BLaER1 treated with 17β-estradiol and CSF1 and Interleukin-3, amounts not matched to agents 10 nM and 100 nM (cell line): Measurements from ENCODE around the gene UHRF1.

ENCODE experiments used
- H3K27ac ChIP-seq, 11 experiments: shearing (Covaris generic); formaldehyde crosslinking; 2 replicates each; pipeline ENCODE4 v1.8.1; 2022
- H3K27me3 ChIP-seq, 11 experiments: shearing (Covaris generic); formaldehyde crosslinking; 2 replicates each; pipeline ENCODE4 v1.8.1; 2022
- H3K36me3 ChIP-seq, 11 experiments: shearing (Covaris generic); formaldehyde crosslinking; 2 replicates each; pipeline ENCODE4 v1.8.1; 2022
- H3K4me1 ChIP-seq, 10 experiments: shearing (Covaris generic); formaldehyde crosslinking; 2 replicates each; pipeline ENCODE4 v1.8.1; 2022
- H3K4me2 ChIP-seq, 11 experiments: shearing (Covaris generic); formaldehyde crosslinking; 2 replicates each; pipeline ENCODE4 v1.8.1; 2022
- H3K4me3 ChIP-seq, 10 experiments: shearing (Covaris generic); formaldehyde crosslinking; 2 replicates each; pipeline ENCODE4 v1.8.1; 2022
- H3K9ac ChIP-seq, 11 experiments: shearing (Covaris generic); formaldehyde crosslinking; 2 replicates each; pipeline ENCODE4 v1.8.1; 2022
- H3K9me3 ChIP-seq, 11 experiments: shearing (Covaris generic); formaldehyde crosslinking; replicated peaks in 1 of 11; 2 replicates each; pipeline ENCODE4 v1.8.1; 2022
- H4K20me1 ChIP-seq, 11 experiments: shearing (Covaris generic); formaldehyde crosslinking; 2 replicates each; pipeline ENCODE4 v1.8.1; 2022
- Cebpa-rat ChIP-seq, 11 experiments: shearing (Covaris generic); IDR thresholded peaks; 2 replicates each; pipeline ENCODE4 v1.8.1; 2022

The UHRF1 gene

GRCh38 chr19:4909156-4909896 is at the start of gene UHRF1:
UHRF1 (plus strand) TSS chr19:4909501; CDS start chr19:4910886, 1,385 bp downstream.
- Histone ChIP-seq H3K9me3 (no peaks in the 10 kb centered on the region), H3K27ac (peak within 1 kb of the TSS in 10 of 11 experiments; percentile 58 to 97 (median 94); a peak in 19 of 22 replicates), H3K27me3 (no peaks in the 10 kb centered on the region), H3K4me2 (peak within 1 kb of the TSS; percentile 87 to 100 (median 98)), H3K9ac (peak within 1 kb of the TSS; percentile 76 to 99 (median 96)), H3K4me3 (peak within 1 kb of the TSS; percentile 67 to 95 (median 88)), H3K4me1 (peaks cover 47 to 69% (median 64%) of the 10 kb centered on the region in 10 experiments), H3K36me3 (peaks cover 0 to 43% (median 34%) of the 10 kb centered on the region in 11 experiments; a peak in 17 of 22 replicates), H4K20me1 (peaks cover 27 to 64% (median 37%) of the 10 kb centered on the region in 11 experiments)
- no peak for TF ChIP-seq Cebpa-rat (IDR thresholded peaks at IDR 0.05)

GRCh38 chr19:4859697-4860096 is 49.6 kb upstream of the UHRF1 start:
- H3K36me3 ChIP-seq, result peaks cover 76 to 91% (median 81%) of the 10 kb centered on the region in 11 experiments
- H3K9me3 ChIP-seq, result no peaks in the 10 kb centered on the region
- peaks cover 0 to 88% (median 11%) of the 10 kb centered on the region in 11 experiments; a peak in 14 of 22 replicates for H4K20me1 ChIP-seq
- TF ChIP-seq Cebpa-rat (IDR thresholded peaks at IDR 0.05), result no peak
- peak overlapping the region in 8 of 11 experiments; percentile 6 to 68 (median 60); a peak in 15 of 22 replicates for H3K4me2 ChIP-seq
- no peak overlapping the region for H3K4me3 ChIP-seq
- H3K4me1 ChIP-seq, result peaks cover 15 to 48% (median 47%) of the 10 kb centered on the region in 10 experiments
- H3K27ac ChIP-seq, result peak overlapping the region in 8 of 11 experiments; percentile 25 to 64 (median 44); a peak in 14 of 22 replicates
- no peaks in the 10 kb centered on the region for H3K27me3 ChIP-seq
- H3K9ac ChIP-seq, result peak overlapping the region in 7 of 11 experiments; percentile 18 to 44 (median 36); a peak in 7 of 22 replicates

- Histone ChIP-seq H3K36me3 (peaks cover 63 to 80% (median 67%) of the 10 kb centered on the region in 11 experiments), H3K9ac (peak overlapping the region in 1 of 11 experiments; percentile 24; a peak in 1 of 22 replicates), H3K9me3 (no peaks in the 10 kb centered on the region), H4K20me1 (peaks cover under 1 to 90% (median 14%) of the 10 kb centered on the region in 11 experiments; a peak in 16 of 22 replicates), H3K27me3 (no peaks in the 10 kb centered on the region), H3K27ac (peak overlapping the region in 4 of 11 experiments; percentile 12 to 64 (median 36); a peak in 6 of 22 replicates), H3K4me2 (peak overlapping the region in 9 of 11 experiments; percentile 19 to 68 (median 60); a peak in 10 of 22 replicates), H3K4me3 (no peak overlapping the region), H3K4me1 (peaks cover 29 to 62% (median 62%) of the 10 kb centered on the region in 10 experiments)
- TF ChIP-seq Cebpa-rat (IDR thresholded peaks at IDR 0.05), result no peak
These were observed 48.2 kb upstream of the UHRF1 start for GRCh38 chr19:4861147-4861546.

- peaks cover 67 to 87% (median 81%) of the 10 kb centered on the region in 10 experiments for H3K4me1 ChIP-seq
These were observed 42.5 kb upstream of the UHRF1 start for GRCh38 chr19:4866595-4867424.

GRCh38 chr19:4867534-4868285 is 41.6 kb upstream of the UHRF1 start, which contains the start of gene PLIN3:
PLIN3 (minus strand) TSS chr19:4867667; CDS start chr19:4861394, 6,273 bp downstream.
- no peak for TF ChIP-seq Cebpa-rat (IDR thresholded peaks at IDR 0.05)
- H3K9me3 ChIP-seq, result no peaks in the 10 kb centered on the region
- no peaks in the 10 kb centered on the region for H3K27me3 ChIP-seq
- peak within 1 kb of the TSS; percentile 78 to 89 (median 84) for H3K9ac ChIP-seq
- H3K4me2 ChIP-seq, result peak within 1 kb of the TSS; percentile 82 to 99 (median 97)
- peak within 1 kb of the TSS; percentile 63 to 86 (median 80); a peak in 21 of 22 replicates for H3K27ac ChIP-seq
- H3K4me3 ChIP-seq, result peak within 1 kb of the TSS; percentile 72 to 95 (median 84)
- peaks cover 68 to 89% (median 84%) of the 10 kb centered on the region in 10 experiments for H3K4me1 ChIP-seq
- peaks cover 0 to 14% (median 5%) of the 10 kb centered on the region in 11 experiments; a peak in 16 of 22 replicates for H3K36me3 ChIP-seq
- H4K20me1 ChIP-seq, result peaks cover 5 to 43% (median 15%) of the 10 kb centered on the region in 11 experiments; a peak in 15 of 22 replicates

More at GRCh38 chr19:4866595-4867424, 42.5 kb upstream of the UHRF1 start:
- H3K36me3 ChIP-seq, result peaks cover 7 to 23% (median 11%) of the 10 kb centered on the region in 11 experiments; a peak in 21 of 22 replicates
- peak overlapping the region; percentile 72 to 95 (median 84) for H3K4me3 ChIP-seq
- no peaks in the 10 kb centered on the region for H3K27me3 ChIP-seq
- peak overlapping the region; percentile 63 to 86 (median 80); a peak in 21 of 22 replicates for H3K27ac ChIP-seq
- H3K9me3 ChIP-seq, result no peaks in the 10 kb centered on the region
- peak overlapping the region; percentile 82 to 99 (median 97) for H3K4me2 ChIP-seq
- H4K20me1 ChIP-seq, result peaks cover 5 to 52% (median 18%) of the 10 kb centered on the region in 11 experiments; a peak in 16 of 22 replicates
- peak overlapping the region; percentile 78 to 89 (median 84) for H3K9ac ChIP-seq
- TF ChIP-seq Cebpa-rat (IDR thresholded peaks at IDR 0.05), result no peak

- H3K27me3 ChIP-seq, result no peaks in the 10 kb centered on the region
These were observed 40.9 kb upstream of the UHRF1 start for GRCh38 chr19:4868286-4868834.

GRCh38 chr19:4870025-4870700 is 39.1 kb upstream of the UHRF1 start:
- no peak overlapping the region for H3K4me3 ChIP-seq
- H3K4me2 ChIP-seq, result peak overlapping the region; percentile 28 to 84 (median 67); a peak in 21 of 22 replicates
- peak overlapping the region in 9 of 11 experiments; percentile 15 to 66 (median 48); a peak in 12 of 22 replicates for H3K9ac ChIP-seq
- no peaks in the 10 kb centered on the region for H3K36me3 ChIP-seq
- peaks cover 55 to 82% (median 75%) of the 10 kb centered on the region in 10 experiments for H3K4me1 ChIP-seq
- H3K27ac ChIP-seq, result peak overlapping the region; percentile 33 to 78 (median 67); a peak in 19 of 22 replicates
- no peak for TF ChIP-seq Cebpa-rat (IDR thresholded peaks at IDR 0.05)
- H3K27me3 ChIP-seq, result no peaks in the 10 kb centered on the region
- H3K9me3 ChIP-seq, result no peaks in the 10 kb centered on the region
- H4K20me1 ChIP-seq, result peaks cover 0 to 18% (median 10%) of the 10 kb centered on the region in 11 experiments; a peak in 13 of 22 replicates

More at GRCh38 chr19:4868286-4868834, 40.9 kb upstream of the UHRF1 start:
- peak overlapping the region; percentile 54 to 86 (median 76); a peak in 20 of 22 replicates for H3K27ac ChIP-seq
- TF ChIP-seq Cebpa-rat (IDR thresholded peaks at IDR 0.05), result no peak
- H3K9ac ChIP-seq, result peak overlapping the region in 10 of 11 experiments; percentile 77 to 89 (median 83); a peak in 14 of 22 replicates
- H3K36me3 ChIP-seq, result peaks cover 0 to 7% (median 4%) of the 10 kb centered on the region in 11 experiments; a peak in 7 of 22 replicates
- H4K20me1 ChIP-seq, result peaks cover 5 to 36% (median 15%) of the 10 kb centered on the region in 11 experiments; a peak in 15 of 22 replicates
- H3K4me3 ChIP-seq, result peak overlapping the region in 8 of 10 experiments; percentile 76 to 95 (median 86); a peak in 10 of 20 replicates
- H3K4me1 ChIP-seq, result peaks cover 68 to 90% (median 85%) of the 10 kb centered on the region in 10 experiments
- H3K9me3 ChIP-seq, result no peaks in the 10 kb centered on the region
- peak overlapping the region; percentile 48 to 99 (median 82); a peak in 21 of 22 replicates for H3K4me2 ChIP-seq
